HG03280 (cell line): ENCODE data around the gene UNC13C.

Experiments
- ATAC-seq: cut with Tn5 transposase; IDR thresholded peaks from one replicate; pipeline ENCODE4 v1.9.1; 2021; ENCODE audit warnings: mild to moderate bottlenecking, moderate library complexity; ENCODE audit not compliant: unreplicated experiment

UNC13C gene

DNA sequence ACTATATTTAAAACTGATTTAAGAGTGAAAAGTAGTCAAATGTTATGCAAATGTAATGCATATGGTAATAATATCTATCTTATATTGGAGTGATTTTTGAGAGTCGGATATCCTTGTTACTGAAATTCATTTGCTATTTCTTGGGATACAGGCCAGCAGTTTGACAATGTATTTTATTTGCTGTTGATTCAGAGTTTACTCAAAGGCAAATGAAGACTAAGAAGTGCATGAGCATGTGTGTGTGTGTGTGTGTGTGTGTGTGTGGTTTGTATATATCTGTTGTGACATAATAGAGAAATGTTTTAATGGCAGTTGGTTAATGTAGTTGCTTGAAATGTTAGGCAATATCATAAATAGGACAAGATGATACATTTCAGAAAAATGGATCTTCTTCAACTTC lies 39.0 kb downstream of the UNC13C start:
- no peak for ATAC-seq

DNA sequence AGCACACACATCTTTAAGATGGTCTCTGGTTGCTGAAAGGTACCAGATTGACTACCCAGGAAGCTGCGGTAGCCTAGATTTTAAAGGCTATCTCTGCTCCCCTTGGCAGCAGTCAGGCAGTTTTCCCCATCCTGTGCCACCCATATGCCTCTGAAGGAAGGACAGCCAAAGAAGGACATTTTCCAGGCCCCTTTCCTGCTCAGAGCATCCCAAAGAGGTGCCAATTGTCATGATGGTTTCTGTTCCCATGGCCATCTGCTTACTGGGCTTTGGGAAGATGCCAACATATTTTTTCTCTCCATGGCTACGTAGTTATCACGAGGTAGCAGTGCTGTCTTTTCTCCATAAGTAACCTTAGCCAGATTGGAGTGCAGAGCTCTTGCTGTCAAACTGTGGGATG lies 39.7 kb downstream of the UNC13C start:
- ATAC-seq = no peak

DNA sequence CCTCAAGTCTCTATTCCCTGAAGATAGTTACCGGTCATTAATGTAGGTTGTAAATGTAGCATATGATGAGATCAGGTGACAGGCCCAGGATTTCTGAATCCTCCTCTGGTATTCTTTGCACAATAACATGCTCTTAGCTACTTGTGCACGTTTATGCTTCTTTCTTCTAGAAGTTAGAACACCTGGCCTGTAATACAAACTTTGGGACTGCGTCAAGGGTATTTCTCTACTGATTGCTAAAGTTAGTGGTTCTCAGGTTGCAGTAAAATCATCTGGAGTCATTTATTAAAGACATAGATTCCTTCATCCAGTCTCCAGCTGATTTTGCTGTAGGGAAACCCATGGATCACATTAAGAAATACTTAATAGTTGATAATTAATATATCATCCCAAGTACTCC lies 48.0 kb downstream of the UNC13C start:
- ATAC-seq = no peak

DNA sequence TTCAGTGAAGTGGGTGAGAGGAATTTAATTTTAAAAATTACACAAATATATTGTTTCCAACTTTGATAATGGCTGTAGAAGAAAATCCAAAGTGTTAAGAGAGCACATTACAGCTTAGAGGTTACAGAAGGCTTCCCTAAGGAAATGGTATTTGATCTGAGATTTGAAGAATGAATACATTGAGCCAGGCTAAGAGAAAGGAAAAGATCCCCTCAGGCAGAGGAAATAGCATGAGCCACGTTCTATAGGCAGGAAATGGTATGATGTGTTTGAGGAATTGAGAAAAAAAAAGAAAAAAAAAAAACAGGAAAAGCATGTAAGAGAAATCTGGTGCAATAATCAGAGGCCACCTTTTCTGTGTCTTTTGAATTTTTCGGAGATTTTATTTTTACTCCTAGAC lies 48.6 kb downstream of the UNC13C start:
- no peak for ATAC-seq

DNA sequence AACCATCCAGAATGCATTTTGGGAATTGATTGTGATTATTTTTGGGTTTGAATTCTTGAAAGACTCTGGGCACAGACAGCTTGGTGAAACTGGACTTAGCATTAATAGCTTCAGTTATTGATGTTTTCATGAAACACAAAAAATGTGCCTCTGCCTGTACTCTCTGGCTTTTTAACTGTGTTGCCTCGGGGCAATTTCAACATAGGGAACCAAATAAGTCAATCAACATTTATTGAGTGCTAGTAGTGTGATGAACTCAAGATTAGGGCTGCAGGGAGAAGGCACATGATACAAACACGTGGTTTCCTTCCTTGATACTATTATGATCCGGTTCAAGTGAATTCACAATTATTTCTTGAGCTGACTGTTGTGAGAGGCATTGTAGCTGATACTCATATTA lies 50.8 kb downstream of the UNC13C start:
- no peak for ATAC-seq

DNA sequence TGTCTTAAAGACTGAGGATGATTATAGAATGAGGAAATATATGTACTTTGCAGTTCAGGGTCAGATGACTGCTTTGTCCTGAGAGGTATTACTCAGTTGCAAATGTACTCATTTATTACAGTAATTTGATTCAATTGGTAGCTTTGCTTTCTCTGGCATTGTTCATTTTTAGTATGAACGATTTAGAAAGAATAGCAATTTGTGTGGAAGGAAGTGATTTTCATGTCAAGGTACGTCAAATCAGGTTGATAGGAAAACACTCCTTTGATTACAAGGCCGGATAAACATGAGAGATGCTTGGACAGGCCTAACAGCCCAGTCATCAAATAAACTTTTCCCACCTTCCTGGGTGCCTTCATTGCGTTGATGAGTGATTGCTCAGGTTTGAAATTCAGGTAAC lies 53.8 kb downstream of the UNC13C start:
- no peak for ATAC-seq

DNA sequence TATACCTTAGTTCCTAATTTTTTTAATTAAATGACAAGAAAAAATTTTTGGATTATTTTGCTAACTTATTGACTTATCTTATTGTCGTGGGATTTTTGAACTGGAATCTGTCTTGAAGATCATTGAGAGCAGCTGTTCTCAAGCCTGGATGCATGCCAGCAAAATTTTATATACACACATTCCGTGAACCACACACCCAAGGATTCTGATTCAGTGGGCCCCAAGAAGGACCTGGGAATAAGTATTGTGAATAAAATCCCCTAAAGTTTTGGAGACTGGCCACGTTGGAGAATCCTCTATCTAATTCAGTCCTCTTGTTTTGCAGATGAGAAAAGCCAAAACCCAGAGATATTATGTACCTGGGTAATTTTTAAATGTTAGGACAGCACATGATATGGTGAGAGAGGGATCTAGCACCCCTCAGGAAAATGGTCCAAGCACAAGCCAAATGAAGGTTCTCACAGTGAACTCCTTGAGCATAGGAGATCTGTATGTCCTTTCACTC lies 55.2 kb downstream of the UNC13C start:
- no peak for ATAC-seq

DNA sequence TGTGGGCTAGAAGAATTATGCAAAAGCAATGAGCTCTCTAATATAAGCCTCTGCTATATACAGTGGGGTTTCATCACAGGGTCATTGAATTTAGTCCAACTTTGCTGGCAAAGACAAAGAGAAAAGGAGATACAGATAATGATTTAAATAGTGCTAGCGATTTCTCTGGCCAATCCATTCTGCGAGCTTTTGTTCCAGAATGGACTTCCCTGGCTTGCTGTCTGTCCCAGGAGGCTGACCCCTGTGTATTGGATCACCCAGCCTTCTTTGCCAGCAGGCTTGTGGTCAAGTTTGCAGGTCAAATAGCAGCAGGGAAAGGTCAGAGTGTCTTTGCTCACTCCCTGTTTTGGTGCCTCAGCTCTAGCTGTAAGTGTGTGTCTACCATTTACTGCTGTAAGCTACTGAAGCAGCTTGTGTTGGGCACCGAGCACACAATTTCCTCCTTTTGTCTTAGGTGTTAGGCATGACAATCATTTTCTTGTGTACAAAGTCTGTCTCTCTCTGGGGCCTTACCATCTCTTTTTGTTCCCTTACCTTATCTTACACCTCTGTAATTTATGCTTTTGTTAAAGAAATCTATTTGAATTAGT lies 55.7 kb downstream of the UNC13C start:
- no peak for ATAC-seq

DNA sequence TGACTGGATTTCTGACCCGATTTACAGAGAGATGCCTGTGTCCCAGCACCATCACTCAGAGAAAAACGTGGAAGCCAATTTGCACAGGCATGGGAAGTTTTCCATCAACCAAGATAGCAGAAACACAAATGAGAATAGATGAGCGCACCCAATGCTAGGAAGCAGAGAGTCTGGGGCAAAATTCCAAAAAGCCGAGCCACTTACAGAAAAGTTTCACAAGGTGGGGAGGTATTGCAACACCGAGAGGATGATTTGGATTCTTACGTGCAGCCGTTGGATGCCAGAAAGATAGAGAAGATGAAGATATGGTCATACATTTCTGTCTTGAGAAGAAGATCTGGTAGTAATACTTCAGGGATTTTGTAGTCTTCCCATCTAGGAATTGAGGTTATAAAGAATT lies 57.4 kb downstream of the UNC13C start:
- ATAC-seq = no peak

DNA sequence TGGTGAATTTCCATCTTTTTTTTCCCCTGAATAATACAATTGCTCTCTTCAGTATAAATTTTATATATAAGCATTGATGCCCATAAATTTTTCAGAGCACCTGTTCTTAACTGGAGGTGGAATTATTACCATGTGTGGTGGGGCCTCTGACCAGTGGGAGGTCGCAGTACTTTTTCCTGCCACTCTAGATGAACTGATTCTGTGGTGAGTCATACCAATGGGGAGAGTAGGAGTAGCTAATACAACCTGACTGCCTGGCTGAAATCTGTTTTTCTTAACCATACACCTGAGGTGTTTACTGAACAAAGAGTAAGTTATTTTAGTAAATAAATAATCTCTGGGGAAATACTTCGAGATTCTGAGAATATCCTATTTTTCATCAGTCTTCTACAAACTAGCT lies 67.2 kb downstream of the UNC13C start:
- ATAC-seq = no peak

DNA sequence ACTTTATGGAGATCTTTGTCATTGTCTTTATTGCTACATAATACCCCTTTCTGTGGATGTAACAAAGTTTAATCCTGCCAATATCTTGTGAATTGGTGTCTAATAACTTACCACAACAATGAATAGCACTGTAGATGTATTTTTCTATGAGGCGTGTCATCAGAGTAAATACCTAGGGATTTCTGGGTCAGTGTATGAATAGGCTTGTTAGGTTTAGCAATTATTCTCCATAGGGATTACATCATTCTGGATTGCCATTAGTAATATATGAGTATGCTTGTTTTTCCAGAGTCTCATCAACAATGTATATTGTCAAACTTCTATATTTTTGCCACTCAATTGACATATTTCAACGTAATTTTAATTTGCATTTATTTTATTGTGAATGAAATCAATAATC lies 67.9 kb downstream of the UNC13C start:
- no peak for ATAC-seq

DNA sequence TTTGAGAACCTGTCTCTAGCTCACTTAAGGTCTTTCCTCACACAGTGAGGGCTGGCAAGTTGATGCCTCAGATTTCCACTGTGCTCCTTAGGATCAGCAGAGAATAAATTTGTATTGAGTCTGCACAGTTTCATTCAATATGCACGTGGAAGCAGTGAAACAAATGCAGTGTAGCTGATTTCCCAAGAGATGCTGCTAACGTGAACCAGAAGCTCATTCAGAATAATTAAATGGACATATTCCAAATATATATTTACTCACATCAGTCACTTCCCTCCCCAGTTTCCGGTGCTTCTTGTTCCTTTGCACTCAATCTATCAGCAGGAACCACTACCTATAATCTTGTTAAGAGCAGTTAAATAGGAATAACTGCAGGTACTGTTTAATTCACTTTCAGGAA lies 86.1 kb downstream of the UNC13C start:
- ATAC-seq = no peak

DNA sequence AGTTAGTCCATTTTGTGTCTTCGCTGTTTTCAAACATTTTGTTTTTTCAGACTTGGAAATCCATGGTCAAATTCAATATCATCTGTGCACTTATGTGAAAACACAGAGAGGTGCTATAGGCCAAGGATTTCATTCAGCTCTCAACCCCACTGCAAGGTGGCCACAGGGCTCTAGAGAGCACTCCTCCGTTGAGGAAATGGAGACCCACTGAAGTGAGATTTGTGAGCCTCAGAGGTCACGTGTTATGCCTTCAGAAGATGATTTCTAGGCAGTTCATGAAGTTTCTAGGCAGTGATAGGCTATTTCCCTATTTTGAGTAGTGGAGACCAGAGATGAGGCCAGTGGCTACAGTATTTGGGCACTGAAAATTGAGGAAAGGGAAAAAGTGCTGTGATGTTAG lies 88.2 kb downstream of the UNC13C start:
- ATAC-seq = no peak

DNA sequence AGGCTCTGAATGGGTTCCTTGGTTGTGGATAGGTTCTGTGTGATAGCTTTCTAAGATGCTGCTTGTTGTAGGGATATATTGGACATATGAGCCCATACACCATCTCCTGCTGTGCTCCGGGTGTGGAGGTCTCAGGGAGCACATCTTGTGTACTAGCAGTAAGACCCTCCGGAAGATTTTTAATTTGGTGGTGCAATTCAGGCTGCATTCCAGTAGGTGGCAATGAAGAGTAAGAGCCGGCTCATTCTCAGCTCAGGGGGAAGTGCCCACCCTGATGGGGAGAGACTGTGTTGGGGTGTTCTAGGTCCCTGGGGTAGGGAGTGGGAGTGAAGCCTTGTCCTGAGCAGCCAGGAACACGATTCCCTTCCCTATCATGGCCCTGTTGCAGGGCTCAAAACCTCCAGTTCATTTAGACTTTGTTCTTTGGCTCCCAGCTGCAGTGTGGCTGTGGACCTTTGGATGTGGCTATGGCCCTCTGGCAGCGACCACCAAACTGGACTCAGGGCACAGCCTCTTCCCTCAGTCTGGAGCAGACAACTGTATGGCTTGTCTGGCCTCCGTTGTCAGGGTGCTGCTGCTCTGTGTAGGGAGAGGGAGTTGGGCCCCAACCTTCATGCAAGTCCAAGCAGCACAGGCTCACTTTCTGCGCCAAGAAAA lies 104.7 kb downstream of the UNC13C start:
- ATAC-seq = no peak

DNA sequence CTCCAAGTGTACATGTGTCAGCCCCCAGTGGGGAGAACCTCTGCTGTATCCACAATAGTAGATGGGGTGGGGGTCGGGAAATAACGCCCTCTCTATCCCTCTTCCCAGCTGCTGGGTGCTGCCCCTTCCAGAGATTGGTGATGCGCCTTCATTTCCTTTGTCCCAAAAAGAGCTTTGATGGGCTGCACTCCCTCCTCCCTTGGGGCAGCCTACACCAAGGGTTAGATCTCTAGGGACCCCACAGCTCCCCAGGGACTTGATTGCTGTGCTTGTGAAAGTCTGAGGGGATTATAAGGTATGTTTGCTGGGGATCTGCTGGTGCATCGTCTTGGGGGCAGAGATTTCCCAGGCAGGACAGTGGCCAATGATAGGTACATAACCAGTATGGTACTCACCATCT lies 105.3 kb downstream of the UNC13C start:
- no peak for ATAC-seq

DNA sequence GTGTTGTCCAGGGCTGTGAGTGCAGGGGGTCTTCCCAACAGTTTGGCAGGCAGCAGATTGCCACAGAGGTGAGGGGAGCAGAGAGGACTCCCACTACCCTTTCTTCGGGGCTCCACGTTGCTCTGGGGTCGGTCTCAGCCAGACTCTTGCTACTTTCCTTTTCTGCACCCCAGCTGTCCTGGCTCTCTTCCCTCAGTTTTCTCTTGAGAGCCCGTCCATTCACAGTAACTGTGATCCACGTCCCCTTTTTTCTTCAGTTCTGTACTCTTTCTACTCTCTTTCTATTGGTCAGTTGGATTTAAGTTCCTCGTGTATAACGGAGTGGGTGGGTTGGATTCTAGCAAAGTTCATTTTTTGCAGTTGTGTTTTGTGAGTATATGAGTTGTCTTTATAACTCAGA lies 105.8 kb downstream of the UNC13C start:
- ATAC-seq = no peak

DNA sequence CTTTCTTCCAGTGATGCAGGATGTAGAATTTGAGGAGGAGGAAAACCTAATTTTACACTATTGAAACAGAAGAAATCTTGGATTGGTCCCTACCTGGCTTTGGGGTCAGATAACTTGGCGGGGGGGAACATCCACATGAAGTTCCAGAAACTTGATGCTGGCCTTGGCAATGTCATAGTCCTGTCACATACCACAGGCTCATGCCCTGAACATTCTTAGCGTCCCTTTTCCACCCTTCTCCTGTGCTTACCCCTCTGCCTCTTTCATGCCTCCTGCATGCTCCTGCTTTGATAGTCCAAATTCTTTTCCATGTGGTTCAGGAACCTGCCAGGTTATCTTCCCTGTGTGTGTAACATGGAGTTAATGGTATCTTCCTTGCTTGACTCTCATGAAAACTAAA lies 110.6 kb downstream of the UNC13C start:
- ATAC-seq = no peak

DNA sequence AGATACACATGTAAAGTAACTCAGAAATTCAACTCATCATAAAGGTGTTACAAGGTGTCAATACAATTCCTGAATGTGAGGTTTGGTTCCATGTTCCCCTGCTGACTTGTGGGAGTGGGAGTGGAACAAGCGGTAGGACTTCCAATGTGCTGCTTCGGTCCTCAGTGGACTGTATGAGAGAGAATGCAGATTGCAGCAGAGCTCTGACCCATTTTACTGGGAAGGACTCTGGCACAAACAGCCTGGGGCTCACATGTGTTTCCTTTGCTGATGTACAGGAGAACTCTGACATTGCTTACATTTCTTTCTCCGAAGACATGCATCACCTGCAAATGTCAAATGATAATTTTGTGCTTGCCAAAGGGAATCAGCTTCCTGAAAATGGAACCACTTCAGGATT lies 111.5 kb downstream of the UNC13C start:
- no peak for ATAC-seq

DNA sequence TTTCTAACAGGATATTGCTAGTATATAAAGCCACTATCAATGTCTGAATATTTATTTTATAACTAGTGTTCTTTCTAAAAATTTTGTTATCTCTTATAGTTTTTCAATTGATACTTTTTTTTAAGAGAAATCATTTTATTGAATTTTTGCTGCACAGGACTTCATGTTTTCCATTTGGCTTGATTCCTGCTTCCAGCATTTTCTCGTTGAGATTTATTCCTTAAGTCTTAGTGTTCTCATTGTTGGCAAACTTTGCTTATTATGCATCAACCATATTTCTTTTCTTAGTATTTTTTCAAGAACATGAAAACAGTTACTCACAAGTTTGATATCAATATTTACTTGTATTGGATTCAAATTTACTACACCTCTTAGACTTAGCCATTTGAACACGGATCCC lies 113.4 kb downstream of the UNC13C start:
- no peak for ATAC-seq

DNA sequence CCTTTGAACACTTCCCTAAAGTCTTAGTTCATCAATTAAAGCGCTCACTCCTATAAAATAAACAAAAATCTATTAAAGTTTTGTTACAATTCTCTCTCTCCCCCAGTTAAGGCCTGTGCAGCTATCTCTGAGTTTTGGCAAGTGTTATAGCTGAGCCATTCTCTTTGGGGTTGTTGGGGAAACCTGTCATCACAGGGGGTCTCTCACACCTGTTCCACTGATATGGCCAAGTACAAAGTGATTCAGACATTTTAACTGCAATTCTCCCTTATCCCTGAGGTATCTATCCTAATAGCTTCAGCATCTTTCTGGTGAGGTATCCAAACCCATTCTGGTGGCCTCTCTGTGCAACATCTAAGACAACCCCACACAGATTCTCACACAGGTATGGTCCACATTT lies 116.4 kb downstream of the UNC13C start:
- no peak for ATAC-seq

DNA sequence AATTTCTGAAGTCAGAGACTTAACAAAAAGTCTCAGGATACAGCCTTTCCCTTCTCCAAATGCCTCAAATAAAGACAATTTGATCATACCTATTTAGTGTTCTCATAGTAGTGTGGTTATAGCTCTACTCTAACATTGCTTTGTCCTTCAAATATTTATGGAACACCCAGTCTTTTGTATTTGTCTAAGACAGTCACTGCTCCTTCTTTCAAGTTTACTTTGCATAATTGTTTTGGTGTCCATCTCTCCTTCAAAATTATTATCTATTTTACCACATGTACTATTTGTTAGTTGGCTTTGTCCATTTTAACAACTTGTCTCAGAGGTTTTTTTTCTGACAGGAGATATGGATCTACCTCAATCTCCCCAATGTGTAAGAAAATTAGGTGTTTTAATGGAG lies 118.8 kb downstream of the UNC13C start:
- ATAC-seq = no peak

DNA sequence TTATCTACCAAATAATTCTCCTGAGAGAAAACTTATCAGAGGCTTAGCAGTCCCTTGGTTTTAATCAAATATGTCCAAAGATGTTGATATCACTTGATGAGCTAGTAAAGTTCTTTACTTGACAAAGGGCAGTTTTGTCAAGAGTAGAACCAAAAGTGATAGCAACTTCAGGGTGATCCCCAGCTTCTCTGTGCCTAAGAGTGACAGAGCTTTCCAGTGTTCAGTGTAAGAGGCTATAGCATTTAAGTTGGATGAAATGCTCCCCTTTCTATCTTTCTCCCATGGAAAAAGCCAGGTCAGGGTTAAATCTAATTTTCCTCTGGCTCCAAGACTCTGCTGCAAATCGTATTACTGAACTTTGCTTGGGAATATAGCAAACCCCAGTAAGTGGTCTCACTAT lies 120.8 kb downstream of the UNC13C start:
- no peak for ATAC-seq

DNA sequence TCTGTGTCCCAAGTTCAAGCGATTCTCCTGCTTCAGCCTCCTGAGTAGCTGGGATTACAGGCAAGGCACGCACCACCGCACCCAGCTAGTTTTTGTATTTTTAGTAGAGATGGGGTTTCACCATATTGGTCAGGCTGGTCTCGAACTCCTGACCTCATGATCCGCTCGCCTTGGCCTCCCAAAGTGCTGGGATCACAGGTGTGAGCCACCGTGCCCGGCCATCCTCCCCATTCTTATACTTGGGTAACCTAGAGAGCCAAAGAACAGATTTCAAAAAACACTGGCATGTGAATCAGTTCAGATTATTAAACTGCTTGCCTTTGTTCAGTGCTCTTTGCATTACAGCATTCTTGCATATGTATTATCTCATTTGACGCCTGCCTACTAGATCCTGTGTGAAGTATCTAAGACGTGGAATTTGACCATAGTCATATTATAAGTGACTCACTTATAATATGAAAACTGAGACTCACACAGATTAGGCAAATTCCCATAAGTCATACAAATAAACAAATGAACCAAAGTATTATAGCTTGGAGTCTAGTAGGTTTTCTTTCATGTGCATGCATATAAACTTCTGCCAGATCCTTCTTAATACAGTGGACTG lies 123.5 kb downstream of the UNC13C start:
- ATAC-seq = no peak
